GM19035 (cell line): Measurements from ENCODE around the gene AGPAT2.

Source experiments
- ATAC-seq: cut with Tn5 transposase; IDR thresholded peaks from one replicate; pipeline ENCODE4 v1.9.1; 2021; ENCODE audit not compliant: unreplicated experiment

Gene AGPAT2

DNA sequence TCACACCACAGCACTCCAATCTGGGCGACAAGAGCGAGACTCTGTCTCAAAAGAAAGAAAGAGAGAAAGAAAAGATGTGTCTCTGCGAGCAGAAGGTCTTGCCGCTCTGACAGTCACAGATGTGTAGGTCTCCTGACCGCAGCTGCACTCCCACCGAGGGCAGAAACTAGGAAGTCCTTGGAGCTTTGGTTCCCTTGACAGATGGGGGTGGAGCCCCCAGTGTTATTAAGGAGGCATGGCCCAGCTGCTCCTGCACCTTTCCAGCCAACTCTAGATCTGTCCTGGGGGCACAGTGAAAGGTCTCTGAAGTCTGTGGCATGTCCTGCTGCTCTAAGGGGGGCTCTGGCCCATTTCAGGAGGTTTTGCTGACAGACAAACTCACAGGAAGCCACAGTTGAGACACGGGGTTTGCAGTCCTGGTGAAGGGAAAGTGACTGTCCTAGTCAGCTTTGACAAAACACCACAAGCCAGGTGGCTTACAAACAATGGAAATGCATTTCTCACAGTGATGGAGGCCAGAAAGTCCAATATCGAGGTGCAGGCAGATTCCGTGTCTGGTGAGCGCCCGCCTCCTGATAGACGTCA, 16.1 kb upstream of the AGPAT2 start:
- no peak for ATAC-seq

DNA sequence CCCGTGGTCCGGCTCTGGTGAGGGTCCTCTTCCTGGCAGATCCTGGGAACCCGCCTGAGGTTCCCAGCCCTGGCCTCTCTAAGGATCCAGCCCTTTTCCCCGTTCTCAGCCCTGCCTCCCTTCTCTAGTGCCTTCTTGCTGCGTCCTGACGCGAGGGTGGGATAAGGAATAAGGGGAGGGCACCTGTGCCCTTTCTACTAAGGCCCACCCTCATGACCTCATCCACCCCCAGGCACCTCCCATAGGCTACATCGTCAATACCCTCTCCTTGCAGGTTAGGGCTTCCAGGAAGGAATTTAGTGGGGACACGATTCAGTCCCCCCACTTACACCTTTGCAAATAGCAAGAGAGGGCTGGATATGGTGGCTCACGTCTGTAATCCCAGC, 14.4 kb upstream of the AGPAT2 start:
- no peak for ATAC-seq

DNA sequence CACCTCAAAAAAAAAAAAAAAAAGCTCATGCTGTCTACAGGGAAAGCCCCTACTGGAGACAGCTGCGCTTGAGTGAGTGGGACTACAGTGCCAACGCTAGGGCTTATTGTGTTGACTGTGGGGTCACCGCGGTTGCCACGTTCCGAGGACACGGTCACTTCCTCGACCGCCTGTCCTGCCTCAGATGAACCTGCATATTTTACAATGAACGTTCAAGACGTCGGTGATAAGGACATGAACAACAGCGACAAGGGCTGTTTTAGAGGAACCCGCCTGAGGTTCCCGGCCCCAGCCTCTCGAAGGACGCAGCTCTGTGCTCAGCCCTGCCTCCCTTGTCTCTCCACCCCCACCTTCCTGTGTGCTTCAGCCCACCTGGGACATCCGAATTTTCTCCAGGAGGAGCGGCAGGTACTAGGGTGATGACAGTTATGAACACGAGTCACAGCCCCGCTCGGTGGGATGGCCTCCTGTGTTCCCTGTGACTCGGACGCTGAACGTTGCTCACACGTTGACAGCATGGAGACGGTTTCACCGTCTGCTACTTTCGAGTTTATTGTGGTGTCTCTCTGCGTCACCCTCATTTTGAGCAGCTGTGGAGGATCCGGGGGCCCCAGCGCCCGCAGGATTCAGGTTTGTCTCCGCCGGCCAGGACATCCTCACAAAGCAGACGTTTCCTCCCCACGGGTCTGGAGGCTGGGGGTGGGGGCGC, 13.9 kb upstream of the AGPAT2 start:
- no peak for ATAC-seq

DNA sequence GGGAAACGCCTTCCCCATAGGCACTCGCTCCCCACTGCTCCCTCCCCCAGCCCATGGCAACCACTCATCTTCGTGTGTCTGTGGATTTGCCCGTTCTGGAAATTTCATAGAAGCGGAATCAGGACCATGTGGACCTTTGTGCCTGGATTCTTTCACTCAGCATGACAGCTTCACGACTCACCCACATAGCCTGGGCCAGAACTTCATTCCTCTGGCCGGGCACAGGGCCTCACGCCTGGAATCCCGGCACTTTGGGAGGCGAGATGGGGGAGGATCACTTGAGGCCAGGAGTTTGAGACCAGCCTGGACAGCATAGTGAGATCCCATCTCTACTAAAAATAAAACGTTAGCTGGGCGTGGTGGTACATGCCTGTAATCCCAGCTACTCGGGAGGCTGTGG, 13.0 kb upstream of the AGPAT2 start:
- no peak for ATAC-seq

DNA sequence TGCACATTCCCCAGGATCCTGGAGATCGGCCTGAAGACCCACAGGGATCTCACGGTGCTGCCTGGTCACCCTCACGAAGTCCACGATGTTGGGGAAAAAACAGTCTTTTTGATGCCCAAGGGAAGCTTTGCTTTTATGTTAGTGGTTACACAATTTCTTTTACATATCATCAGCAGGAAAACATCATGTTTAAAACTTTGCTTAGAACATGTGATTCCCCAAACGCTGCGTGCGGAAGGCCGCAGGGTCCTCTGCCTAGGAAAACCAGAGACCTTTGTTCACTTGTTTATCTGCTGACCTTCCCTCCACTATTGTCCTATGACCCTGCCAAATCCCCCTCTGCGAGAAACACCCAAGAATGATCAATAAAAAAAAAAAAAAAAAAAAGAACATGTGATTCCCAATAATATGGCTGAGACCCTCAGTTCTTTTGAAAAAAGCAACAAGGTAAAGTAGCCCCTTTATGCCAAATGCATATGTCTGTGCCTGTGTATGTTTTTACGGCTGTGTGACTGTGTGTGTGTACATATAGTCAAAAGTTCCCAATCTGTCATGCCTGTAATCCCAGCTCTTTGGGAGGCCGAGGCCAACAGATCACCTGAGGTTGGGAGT, 11.5 kb upstream of the AGPAT2 start:
- no peak for ATAC-seq

DNA sequence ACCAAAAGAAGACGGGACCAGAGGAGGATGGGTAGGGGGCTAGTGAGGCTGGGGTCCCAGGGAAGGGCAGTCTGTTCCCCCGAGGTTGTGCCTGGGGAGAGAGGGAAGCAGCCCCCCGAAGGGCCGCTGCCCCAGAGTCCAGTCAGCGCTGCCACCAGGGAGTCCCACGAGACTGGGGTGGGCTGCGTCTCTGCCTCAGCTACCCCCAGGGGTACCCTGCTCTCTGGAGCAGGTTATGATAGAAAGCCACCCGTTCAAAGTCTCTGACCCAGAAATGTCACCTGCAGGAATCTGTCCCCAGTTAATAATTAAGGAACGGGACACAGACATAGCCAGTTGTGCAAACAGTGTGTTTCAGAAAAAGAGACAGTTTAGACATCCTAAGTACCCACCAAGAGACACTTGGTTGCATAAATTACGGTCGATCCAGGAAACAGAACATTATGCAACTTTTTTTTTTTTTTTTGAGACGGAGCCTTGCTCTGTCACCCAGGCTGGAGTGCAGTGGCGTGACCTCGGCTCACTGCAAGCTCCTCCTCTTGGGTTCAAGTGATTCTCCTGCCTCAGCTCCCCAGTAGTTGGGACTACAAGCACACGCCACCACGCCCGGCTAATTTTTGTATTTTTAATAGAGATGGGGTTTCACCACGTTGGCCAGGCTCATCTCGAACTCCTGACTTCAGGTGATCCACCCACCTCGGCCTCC, 10.7 kb upstream of the AGPAT2 start:
- ATAC-seq, result no peak

DNA sequence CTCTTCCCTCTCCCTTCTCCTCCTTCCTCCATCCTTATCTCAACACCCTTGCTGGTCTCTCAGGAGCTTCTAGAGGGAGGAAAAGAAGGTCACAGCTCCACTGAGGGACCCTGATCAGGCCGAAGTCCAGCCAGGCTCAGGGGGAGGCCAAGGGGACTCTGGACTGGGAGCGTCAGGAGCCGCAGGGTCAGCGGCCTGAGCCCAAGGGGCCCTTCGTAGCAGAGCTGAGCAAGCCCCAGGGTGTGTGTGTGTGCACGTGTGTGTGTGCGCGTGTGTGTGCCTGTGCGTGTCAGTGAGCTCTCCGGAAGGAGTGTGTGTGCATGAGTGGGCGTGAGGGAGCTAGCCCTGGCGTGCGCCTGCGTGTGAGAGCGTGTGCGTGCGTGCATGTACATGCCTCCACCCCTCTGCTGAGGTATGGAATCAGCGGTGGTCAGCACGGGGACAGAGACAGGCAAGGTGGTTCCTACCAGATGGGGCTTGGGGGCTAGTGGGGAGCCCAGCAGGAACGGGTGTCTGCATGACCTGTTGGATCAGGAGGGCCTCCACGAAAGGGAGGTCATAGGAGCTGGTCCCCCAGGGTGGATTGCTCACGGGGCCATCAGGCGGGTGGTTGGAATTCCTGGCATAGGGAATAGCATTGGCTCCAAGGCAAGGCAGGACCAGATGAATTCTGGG, 10.0 kb upstream of the AGPAT2 start:
- no peak for ATAC-seq

DNA sequence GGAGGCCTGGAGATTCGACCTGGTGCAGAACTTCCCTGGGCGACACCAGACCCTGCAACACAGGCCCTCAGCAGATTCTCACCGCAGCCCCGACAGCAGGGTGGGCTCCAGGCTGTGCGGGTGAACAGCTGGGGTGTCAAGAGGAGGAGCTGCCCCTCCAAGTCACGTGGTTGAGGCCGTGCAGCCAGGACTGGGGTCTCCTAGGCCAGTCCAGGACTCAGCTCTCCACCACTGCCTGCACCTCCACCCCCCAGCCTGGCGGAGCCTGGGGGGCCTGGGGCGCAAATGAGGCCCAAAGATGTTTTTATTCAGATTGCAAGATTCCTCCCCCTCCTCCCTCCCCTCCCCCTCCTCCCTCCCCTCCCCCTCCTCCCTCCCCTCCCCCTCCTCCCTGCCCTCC, 9.2 kb upstream of the AGPAT2 start:
- ATAC-seq, result no peak

DNA sequence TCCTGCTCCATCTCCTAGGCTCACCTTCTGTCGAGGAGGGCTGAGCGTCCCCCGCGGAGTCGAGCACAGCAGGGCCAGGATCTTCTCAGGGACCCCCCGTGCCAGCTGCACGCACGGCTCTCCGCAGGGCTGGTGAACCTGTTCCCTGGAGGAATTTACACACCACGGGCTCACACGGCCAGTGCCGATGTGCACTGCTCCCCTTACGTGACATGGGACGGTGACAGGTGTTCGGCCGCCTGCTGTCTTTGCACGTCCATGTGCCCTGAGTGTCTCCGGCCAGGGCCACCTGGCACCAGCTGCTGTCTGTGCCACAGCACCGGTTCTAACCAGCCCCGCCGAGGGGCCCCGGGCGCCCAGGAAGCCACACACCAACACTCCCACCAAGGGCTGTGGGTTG, 8.7 kb upstream of the AGPAT2 start:
- ATAC-seq, result no peak

DNA sequence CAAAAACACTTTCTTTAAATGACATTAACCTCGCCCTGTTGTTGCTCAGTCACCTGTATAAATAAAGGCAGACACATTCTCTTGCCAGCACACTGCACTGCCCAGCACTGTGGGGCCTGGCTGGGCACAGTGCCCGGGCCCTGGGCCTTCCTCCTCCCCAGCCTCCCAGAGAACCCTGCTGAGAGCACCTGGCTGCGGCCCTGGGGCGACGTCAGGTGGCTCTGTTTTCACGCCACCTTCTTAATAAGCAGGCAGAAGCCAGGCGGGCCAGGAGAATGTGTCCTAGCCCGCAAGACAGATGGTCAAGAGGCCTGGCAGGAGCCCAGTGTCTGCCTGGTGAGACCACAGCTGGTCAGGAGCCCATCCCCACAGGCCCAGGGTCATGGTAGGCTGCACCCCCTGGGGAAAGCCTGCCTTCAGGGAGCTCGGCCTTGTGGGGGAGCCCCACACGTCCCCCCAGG, 8.2 kb upstream of the AGPAT2 start:
- no peak for ATAC-seq

DNA sequence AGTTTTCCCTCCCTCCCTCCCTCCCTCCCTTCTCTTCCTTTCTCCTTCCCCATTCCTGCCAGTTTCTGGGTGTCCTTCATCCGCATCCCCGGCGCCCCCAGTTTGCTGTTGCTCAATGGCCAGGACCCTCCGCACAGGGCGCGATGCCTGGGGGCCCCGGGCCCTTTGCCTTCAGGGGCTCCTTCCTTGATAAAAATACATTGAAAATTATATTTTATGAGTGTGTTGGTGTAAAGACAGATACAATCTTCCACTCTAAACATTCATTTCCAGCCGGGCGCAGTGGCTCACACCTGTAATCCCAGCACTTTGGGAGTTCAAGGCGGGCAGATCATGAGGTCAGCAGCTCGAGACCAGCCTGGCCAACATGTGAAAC, 7.6 kb upstream of the AGPAT2 start:
- no peak for ATAC-seq

DNA sequence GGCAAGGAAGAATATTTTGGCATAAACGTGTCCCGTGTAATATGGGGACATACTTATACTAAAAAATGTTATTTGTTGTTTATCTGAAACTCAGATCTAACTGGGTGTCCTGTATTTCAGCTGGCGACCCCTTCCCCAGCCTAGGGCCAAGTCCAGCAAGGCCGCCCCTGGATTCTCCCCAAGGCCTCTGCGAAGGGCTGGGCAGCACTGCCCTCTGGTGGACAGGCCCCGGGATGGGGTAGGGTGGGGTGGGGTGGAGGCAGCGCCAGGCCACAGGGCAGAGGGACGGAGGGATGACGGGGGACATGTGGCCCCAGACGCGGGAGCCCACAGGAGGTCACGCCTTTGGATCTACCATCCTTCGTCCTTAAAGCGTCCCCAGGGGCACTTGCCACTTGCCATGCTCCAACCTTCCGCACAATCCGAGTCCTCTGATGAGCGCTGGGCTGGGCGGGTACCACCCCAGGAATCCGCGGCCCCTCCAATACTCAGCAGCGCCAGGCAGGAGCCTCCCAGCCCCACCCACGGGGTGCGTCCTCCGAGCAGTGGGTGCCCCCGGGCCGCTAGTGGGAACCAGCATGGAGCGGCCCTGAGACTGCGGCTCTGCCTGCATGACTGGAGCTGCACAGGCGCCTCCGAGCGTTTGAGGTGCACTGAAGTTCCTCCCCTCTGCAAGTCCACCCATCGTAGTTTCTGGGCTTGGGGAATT, 7.1 kb upstream of the AGPAT2 start:
- ATAC-seq, result no peak

DNA sequence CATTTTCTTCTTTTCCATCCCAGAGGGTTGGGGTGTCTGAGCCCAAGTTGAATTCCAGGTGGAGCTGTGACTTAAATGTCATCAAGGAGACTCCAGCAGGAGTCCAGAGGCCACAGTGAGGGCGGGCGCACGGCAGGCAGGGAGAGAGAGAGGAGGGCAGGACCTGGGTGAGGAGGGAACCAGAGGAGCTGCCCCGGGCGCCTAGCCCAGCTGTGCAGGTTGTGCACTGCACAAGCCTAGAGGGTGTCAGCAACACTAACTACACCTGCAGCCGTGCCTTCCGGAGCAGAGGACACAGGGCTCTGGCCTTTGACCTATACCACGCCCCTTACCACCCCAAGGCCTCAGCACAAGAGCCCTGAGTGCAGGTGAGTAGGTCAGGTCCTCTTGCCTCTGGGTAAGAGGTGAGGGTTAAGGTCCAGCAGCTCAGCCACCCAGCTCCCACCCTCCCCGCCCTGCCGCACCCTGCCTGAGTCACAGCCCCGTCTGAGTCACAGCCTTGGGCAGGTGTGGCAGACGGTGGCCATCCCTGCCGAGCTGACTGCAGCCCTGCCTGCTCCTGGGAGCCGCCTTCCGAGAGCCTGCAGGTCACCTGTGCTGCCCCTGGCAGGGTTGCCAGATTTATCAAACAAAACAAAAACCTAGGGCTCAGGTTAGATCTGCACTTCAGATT, 6.4 kb upstream of the AGPAT2 start:
- no peak for ATAC-seq

DNA sequence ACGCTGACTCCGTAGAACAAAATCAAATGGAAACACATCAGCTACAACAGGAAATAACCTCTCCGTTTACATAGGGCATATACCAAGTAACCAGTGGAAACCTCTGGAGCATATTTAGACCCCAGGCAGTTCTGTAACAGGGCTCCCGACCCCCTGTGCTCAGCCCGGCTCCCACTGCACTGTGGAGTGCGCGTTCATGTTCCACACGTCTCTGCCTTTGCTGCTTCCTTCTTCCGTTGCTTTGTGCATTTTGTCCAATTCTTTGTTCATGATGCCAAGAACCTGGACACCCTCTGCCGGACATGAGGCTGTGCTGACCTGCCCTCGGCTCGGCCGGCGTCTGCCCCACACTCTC, 5.9 kb upstream of the AGPAT2 start:
- ATAC-seq, result no peak

DNA sequence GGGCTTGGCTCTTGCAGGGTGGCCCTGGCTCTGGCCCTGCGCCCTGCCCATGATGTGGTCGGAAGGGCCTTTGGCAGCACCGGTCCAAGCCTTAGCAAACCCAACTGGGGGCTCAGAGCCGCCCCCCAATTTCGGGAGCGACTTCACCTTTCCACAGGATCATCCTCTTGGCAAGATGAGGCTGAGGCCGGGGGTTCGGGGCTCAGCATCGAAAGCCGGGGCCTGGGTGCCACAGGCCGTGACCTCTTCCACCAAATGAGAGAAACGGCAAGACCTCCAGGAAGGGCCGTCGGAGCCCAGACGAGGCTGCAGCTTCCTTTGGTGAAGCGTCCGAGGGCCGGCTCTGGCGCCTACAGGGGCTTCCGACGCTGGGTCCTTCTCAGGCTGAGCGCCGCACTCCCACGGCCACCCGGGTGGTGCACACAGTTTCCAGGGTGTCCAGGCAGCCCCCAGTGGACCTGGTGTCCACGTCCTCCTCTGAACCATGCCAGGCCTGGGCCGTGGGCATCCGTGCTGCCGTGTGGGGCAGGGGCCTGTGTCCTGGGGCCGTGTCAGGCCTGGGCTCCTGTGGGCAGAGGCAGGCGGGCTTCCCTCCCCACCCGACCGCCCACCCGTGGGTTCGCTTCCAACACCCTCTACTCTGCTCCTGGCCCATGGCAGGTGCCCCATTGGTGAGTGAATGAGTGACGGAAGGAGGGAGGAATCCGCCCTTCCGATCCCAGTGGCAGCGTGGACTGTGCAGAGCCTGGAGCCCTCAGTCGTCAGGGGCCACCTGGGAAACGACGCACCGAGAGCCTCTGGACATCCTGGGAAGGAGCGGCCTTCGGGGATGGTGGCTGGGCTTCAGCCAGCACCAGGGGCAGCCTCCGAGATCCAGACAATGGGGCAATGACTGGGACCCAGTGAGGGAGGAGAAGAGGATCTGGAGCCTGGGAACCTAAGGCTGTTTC, 5.2 kb upstream of the AGPAT2 start:
- no peak for ATAC-seq

DNA sequence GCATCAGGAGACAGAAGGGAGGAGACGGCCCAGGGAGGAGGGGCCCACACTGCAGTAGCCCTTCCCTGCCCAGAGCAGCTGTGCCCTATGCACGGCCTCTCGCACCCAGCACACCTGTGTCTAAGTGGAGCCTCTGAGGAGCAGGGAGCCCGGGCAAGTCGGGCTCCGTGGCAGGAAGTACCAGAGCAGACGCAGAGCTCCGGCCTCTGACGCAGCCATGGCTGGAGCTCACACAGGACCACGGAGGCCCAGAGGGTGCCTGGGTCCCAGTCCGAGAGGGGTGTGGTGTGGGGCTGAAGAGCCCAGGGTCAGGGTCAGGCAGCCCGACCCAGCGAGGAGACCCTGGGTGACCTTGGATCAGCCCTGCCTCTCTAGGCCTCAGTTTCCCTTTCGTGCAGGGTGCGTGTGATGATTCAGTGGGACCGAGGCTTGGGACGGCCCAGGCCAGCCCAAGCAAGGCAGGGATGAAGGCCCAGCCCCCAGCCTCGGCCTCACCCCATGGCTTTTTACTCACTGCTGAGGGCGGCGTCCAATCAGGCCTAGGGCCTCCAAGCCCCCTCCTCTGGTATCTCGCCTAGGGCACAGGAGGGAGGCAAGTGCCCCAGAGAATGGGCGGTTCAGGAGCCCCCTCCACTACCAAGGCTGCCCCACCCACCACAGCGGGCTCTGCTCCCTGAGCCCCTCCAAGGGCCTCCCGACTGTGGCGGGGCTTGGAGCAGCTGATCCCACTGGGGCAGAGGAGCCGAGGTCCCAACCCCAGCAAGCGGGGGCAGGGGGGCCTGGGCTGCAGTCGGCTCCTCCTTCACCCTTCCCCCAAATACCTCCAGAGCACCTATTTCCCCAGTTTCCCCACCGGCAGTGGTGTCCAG, 4.3 kb upstream of the AGPAT2 start:
- ATAC-seq, result no peak

DNA sequence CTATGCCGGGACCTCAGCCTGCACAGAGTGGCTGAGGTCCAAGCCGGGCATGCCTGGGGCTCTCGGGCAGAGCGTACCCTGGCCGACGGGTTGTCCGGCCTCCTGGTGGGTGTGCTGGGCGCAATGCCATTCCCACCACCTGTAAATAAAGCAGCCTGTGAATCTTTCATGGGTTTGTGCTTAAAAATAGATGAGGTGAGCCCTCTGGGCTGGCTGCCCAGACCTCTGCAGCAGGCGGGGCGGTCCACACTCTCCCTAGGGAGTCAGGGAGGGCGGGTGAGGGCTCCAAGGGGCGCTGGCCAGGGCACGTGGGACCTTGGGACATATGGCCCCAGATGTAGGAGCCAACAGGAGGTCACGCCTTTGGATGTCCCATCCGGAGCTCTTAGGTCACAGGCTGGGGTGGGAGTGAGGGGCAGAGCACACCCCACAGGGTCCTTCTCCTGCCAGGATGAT, 3.6 kb upstream of the AGPAT2 start:
- ATAC-seq, result no peak

DNA sequence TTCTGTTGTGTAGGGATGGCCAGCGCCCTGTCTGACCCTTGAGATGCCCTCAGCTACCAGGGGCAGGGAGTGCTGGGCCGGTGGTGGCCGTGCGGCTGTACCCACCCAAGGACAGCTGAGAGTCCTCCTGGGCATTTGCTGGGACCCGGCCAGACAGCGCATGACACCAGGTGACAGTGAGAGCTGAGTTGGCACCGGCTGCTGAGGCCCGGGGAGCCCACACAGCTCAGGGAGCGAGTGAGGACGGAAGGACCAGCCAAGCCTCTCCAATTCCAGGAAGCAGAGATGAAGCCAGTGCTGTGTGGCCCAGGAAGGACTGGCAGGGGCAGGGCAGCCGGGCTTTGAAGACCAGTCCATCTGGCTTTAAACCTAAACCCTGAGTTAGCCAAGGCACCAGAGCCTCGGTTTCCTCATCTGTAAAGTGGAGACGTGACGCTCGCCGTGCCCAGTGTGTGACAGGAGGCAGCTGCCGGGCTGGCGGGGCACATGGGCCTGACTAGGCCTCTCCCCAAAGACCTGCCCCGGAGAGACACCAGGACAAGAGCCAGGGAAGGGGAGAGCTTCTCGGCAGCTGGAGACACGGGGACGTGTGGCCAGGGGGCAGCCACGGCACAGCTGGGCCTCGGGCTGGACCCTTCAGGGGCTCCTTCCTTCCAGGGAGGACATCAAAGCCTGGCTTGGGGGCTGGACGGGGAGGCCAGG, 3.0 kb upstream of the AGPAT2 start:
- ATAC-seq, result no peak
